Activated CD8-positive, alpha-beta memory T cell treated with anti-CD3 and anti-CD28 coated beads, Interleukin-2, amount 10 ng/mL, durations not matched to agents 7 days and 5 days (primary cell): ENCODE data around the gene C1orf116. TPM values are rescaled to one million over a fixed set of nuclear protein-coding genes. Genes with fewer than 3 reads are reported as not detected.
A peak's percentile ranks its signal among the peaks of the same experiment; 100 is the strongest.

Experiments
- ATAC-seq: fragments of 150-1000 bp; cut with Tn5 transposase; one replicate; pipeline ENCODE4 v1.10.0; 2021; ENCODE audit warnings: moderate library complexity
- CTCF ChIA-PET: fragments of 350-600 bp; sonication (Branson Sonifier 250); formaldehyde crosslinking; loops from one replicate; lab custom pipeline; 2021; ENCODE audit warnings: antibody characterized with exemption; lab: Charles Lee
- DNase-seq: peaks from one replicate; pipeline ENCODE4 v3.0.0-alpha.2; 2020
- H3K27ac Mint-ChIP-seq: one replicate; pipeline ENCODE4 v1.8.0; 2021; ENCODE audit warnings: mild to moderate bottlenecking, mixed read lengths
- H3K27me3 Mint-ChIP-seq: one replicate; pipeline ENCODE4 v1.8.0; 2021; ENCODE audit warnings: mixed read lengths
- H3K36me3 Mint-ChIP-seq: one replicate; pipeline ENCODE4 v1.8.0; 2021; ENCODE audit warnings: mild to moderate bottlenecking, mixed read lengths
- H3K4me1 Mint-ChIP-seq: one replicate; pipeline ENCODE4 v1.8.0; 2021; ENCODE audit warnings: mixed read lengths
- H3K4me3 Mint-ChIP-seq: one replicate; pipeline ENCODE4 v1.8.0; 2021; ENCODE audit warnings: mild to moderate bottlenecking, moderate library complexity, mixed read lengths
- H3K9me3 Mint-ChIP-seq: one replicate; pipeline ENCODE4 v1.8.0; 2022; ENCODE audit warnings: low read depth, mixed read lengths
- total RNA-seq, 2 experiments: library from RNA; stranded (reverse); gene quantifications; one replicate each; pipeline ENCODE4 v1.2.3, GENCODE V29; 2021

Gene C1orf116
- not detected for total RNA-seq

- CTCF ChIA-PET: interaction anchor here (0.9 to 1.9 kb wide), 3 partner anchors 12 to 82 kb away, joined by 3 to 6 read pairs (median 4); no protein-coding TSS in a partner anchor
- no peak within 1 kb of the TSS for H3K4me3 Mint-ChIP-seq
- H3K36me3 Mint-ChIP-seq: no peaks in the 10 kb centered on the region
These were observed at the start of gene C1orf116 for GRCh38 chr1:207032528-207033017. TSS of gene C1orf116 (minus strand) at chr1:207032756. CDS start at chr1:207027598, 5,158 bp downstream.

GRCh38 chr1:207081806-207082205, 49.2 kb upstream of the C1orf116 start:
- no peak for DNase-seq
- H3K27ac Mint-ChIP-seq: no peak overlapping the region
- no peaks in the 10 kb centered on the region for H3K36me3 Mint-ChIP-seq
- ATAC-seq: no peak
- CTCF ChIA-PET: interaction anchor here (1.4 to 5.8 kb wide), 3 partner anchors 13 to 324 kb away, joined by 3 to 47 read pairs (median 3); partner anchors contain the start of gene CD55
- no peaks in the 10 kb centered on the region for H3K9me3 Mint-ChIP-seq
- peaks cover 33% of the 10 kb centered on the region for H3K27me3 Mint-ChIP-seq
- H3K4me1 Mint-ChIP-seq: peaks cover 16% of the 10 kb centered on the region
- no peak overlapping the region for H3K4me3 Mint-ChIP-seq

More at GRCh38 chr1:207032528-207033017, at the start of gene C1orf116:
- no peaks in the 10 kb centered on the region for H3K4me1 Mint-ChIP-seq
- H3K27ac Mint-ChIP-seq: no peak within 1 kb of the TSS
- no peaks in the 10 kb centered on the region for H3K9me3 Mint-ChIP-seq
- peaks cover 73% of the 10 kb centered on the region for H3K27me3 Mint-ChIP-seq
- ATAC-seq (no peak), DNase-seq (no peak)

GRCh38 chr1:207081088-207081487, 48.5 kb upstream of the C1orf116 start:
- no peak for DNase-seq
- no peaks in the 10 kb centered on the region for H3K9me3 Mint-ChIP-seq
- H3K4me3 Mint-ChIP-seq: no peak overlapping the region
- H3K27me3 Mint-ChIP-seq: peaks cover 36% of the 10 kb centered on the region
- peaks cover 16% of the 10 kb centered on the region for H3K4me1 Mint-ChIP-seq
- ATAC-seq: no peak
- H3K36me3 Mint-ChIP-seq: no peaks in the 10 kb centered on the region
- no peak overlapping the region for H3K27ac Mint-ChIP-seq
- CTCF ChIA-PET: interaction anchor here (0.9 to 5.8 kb wide), 9 partner anchors 9 to 418 kb away, joined by 3 to 47 read pairs (median 6); partner anchors contain the start of gene PFKFB2

DNA sequence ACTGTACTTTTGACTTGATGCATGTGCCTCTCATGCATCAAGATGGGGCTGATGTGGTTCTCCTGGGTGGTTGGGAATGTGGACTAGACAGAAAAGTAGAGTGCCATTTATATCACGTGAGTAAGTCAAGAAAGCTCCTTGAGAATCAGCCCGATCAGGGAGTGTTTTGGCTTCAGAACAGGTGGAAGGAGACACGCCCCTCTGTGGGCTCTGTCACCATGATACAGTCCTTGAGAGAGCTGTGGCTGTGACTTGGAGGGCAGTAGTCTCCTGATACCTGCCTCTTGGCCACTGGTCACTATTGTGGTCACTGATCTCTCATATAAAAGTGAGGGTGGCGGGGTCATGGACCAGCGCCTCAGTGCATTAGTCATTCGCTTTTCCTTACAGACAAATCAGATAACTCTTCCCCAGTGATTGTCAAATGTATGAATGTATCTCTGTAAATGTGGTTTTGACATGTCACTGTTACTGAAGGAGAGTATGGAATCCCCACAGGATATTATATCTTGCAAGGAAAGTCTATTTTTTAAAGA, 47.2 kb upstream of the C1orf116 start:
- no peak for DNase-seq
- H3K36me3 Mint-ChIP-seq: peaks cover 1% of the 10 kb centered on the region
- CTCF ChIA-PET: interaction anchor here (1.0 to 3.4 kb wide), 11 partner anchors 9 to 420 kb away, joined by 3 to 27 read pairs (median 6); partner anchors contain the start of gene PFKFB2
- ATAC-seq: no peak
- H3K27me3 Mint-ChIP-seq: peaks cover 35% of the 10 kb centered on the region
- peaks cover 10% of the 10 kb centered on the region for H3K4me1 Mint-ChIP-seq
- H3K4me3 Mint-ChIP-seq: no peak overlapping the region
- H3K27ac Mint-ChIP-seq: no peak overlapping the region
- no peaks in the 10 kb centered on the region for H3K9me3 Mint-ChIP-seq

- no peak for ATAC-seq
- CTCF ChIA-PET: interaction anchor here (0.6 to 3.4 kb wide), 12 partner anchors 10 to 337 kb away, joined by 3 to 27 read pairs (median 4); partner anchors contain the start of gene PFKFB2
- no peaks in the 10 kb centered on the region for H3K9me3 Mint-ChIP-seq
These were observed 46.1 kb upstream of the C1orf116 start for GRCh38 chr1:207078578-207079132.

DNA sequence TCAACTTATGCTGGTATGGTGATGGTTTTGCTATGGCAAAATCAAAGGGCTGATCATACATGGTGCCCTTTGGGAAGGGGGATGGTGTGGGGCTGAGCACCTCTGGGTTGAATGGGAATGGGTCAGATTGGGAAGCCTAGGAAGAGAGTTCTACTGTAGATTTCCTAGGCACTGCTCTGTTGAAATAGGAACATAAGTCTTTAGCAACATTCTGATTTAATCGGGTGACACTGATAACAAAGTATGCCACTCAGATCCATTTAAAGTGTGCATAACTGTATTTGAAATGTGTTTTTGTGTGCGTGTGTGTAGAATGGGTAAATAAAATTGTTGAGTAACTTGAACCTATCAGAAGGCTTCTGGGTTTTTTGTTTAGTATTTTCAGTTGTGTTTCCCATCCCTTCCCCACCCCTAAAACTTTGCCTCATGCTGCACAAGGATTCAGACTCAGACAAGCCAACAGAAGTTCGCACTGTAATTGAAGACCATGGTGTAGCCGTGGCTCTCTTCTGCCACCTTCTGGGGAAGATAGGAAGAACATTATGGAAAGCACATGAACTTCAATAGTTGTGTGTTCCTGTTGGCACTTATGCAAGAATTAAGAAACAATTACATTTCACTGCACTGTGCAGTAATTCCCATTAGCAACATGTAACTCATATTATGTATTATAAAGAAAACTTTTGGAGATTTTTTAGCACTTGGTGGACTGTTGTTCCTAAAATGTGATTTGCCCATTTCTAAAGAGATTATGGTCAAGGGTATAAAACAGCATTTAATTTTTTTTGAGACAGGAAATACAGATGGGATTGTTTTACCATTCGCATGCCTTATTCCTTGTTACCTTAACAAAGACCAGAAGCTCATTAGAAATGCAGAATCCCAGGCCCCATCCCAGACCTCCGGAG, 45.2 kb upstream of the C1orf116 start:
- CTCF ChIA-PET: interaction anchor here (0.6 to 3.4 kb wide), 13 partner anchors 9 to 338 kb away, joined by 3 to 27 read pairs (median 4); partner anchors contain the start of gene PFKFB2

More at GRCh38 chr1:207078578-207079132, 46.1 kb upstream of the C1orf116 start:
- H3K4me1 Mint-ChIP-seq: peaks cover 2% of the 10 kb centered on the region
- no peak overlapping the region for H3K4me3 Mint-ChIP-seq
- DNase-seq: no peak
- no peak overlapping the region for H3K27ac Mint-ChIP-seq
- peaks cover 1% of the 10 kb centered on the region for H3K36me3 Mint-ChIP-seq
- H3K27me3 Mint-ChIP-seq: peaks cover 32% of the 10 kb centered on the region

GRCh38 chr1:207077012-207077411, 44.5 kb upstream of the C1orf116 start:
- peaks cover 1% of the 10 kb centered on the region for H3K36me3 Mint-ChIP-seq
- H3K4me3 Mint-ChIP-seq: no peak overlapping the region
- no peaks in the 10 kb centered on the region for H3K9me3 Mint-ChIP-seq
- H3K4me1 Mint-ChIP-seq: peaks cover 3% of the 10 kb centered on the region
- ATAC-seq (no peak), DNase-seq (no peak)
- CTCF ChIA-PET: interaction anchor here (0.6 to 1.7 kb wide), 5 partner anchors 13 to 94 kb away, joined by 3 to 5 read pairs (median 4); no protein-coding TSS in a partner anchor
- no peak overlapping the region for H3K27ac Mint-ChIP-seq
- H3K27me3 Mint-ChIP-seq: peaks cover 17% of the 10 kb centered on the region

More for the DNA sequence above, 45.2 kb upstream of the C1orf116 start:
- Mint-ChIP-seq H3K27me3 (peaks cover 24% of the 10 kb centered on the region), H3K27ac (no peak overlapping the region), H3K4me1 (peaks cover 2% of the 10 kb centered on the region), H3K9me3 (no peaks in the 10 kb centered on the region), H3K36me3 (peaks cover 1% of the 10 kb centered on the region), H3K4me3 (no peak overlapping the region)
- DNase-seq: peak; percentile 76
- ATAC-seq: peak; percentile 87

DNA sequence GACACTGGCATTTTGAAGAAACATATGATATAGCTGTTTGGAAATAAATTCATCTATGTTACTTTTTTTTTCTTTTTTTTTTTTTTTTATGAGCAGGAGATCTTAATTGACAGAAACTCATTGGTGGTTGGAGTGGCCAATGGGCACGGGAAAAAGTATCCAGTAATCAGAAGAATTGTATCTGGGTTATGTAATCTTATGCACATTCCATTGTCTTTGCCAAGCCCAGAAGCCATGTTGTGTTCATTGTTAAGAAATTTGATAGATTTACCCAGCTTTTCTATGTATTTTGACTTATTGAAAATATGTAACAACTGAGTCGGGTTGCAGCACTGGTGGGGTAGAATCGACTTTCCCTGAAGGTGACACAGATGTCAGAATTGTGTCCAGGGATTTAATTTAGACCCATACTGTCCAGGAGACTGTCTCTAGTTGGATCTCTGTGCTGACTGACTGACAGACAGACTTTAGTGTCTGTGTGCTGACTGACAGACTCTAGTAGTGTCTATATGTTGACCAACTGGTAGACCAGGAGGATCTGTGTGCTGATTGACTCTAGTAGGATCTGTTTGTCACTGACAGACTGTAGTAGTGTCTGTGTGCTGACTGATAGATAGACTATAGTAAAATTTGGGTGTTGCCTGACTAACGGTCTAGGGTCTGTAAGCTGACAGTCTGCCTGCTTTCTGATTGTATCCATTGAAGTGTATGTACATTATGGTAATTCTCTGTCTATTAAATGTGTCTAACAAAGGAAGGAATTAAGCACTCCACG, 43.8 kb upstream of the C1orf116 start:
- CTCF ChIA-PET: interaction anchor here (0.9 to 1.7 kb wide), 12 partner anchors 8 to 331 kb away, joined by 3 to 10 read pairs (median 4); partner anchors contain the start of gene PFKFB2
- Mint-ChIP-seq H3K27me3 (peaks cover 12% of the 10 kb centered on the region), H3K4me1 (peaks cover 6% of the 10 kb centered on the region)

DNA sequence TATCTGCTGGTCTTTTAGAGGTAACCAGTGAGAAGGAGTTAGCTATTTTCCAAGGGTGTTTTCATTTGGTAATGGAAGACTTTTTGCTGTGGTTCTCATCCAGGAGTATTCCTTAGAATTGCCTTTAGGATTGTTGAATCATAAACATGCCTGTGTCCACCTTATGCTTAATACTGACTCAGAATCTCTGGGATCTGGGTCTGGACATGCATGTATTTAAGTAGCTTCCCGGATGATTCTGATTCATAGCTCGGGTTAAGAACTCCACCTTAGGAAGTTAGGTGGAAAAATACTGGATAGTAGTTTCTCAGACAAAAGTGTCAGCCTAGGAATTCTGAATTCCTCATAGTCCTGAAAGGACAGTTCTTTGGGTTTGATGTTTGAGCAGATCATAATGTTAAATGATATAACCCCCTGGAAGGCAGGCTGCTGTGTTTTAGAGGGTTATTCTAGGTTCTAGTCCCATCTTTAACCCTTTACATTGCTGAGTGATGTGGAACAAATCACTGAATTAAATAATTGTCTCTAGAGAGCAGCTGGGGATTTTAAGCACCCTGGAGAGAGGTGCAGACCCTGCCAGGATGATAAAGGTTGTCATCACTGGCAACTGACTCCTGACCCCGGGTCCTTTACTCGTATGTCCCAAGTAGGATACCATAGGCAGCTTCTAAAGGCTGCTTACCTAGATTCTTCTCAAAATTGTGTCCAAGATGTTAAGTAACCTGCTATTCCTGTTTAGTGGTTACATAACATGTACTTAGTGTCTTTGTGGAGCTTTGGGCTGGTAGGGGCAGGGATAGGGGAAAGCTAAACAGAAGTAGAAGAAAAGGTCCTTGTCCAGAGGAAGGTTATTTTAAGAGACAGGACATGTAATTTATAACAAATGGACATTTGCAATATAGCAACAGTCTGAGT, 41.6 kb upstream of the C1orf116 start:
- no peak for DNase-seq
- H3K4me1 Mint-ChIP-seq: peaks cover 27% of the 10 kb centered on the region

More for the DNA sequence above, 43.8 kb upstream of the C1orf116 start:
- no peaks in the 10 kb centered on the region for H3K9me3 Mint-ChIP-seq
- no peak for DNase-seq
- ATAC-seq: no peak
- no peak overlapping the region for H3K27ac Mint-ChIP-seq
- H3K36me3 Mint-ChIP-seq: peaks cover 1% of the 10 kb centered on the region
- no peak overlapping the region for H3K4me3 Mint-ChIP-seq

GRCh38 chr1:207072233-207072632, 39.7 kb upstream of the C1orf116 start:
- no peak overlapping the region for H3K4me3 Mint-ChIP-seq
- H3K9me3 Mint-ChIP-seq: no peaks in the 10 kb centered on the region
- CTCF ChIA-PET: interaction anchor here (1.1 to 2.5 kb wide), 5 partner anchors 12 to 333 kb away, joined by 3 to 10 read pairs (median 8); partner anchors contain the start of gene PFKFB2
- DNase-seq: no peak
- ATAC-seq: no peak
- peaks cover 8% of the 10 kb centered on the region for H3K27me3 Mint-ChIP-seq
- peaks cover 28% of the 10 kb centered on the region for H3K4me1 Mint-ChIP-seq
- H3K36me3 Mint-ChIP-seq: peaks cover 4% of the 10 kb centered on the region
- no peak overlapping the region for H3K27ac Mint-ChIP-seq

More for the DNA sequence above, 41.6 kb upstream of the C1orf116 start:
- Mint-ChIP-seq H3K27ac (no peak overlapping the region), H3K9me3 (no peaks in the 10 kb centered on the region), H3K36me3 (peaks cover 3% of the 10 kb centered on the region), H3K4me3 (no peak overlapping the region), H3K27me3 (peaks cover 8% of the 10 kb centered on the region)
- CTCF ChIA-PET: interaction anchor here (1.2 to 1.7 kb wide), 4 partner anchors 10 to 27 kb away, joined by 3 to 4 read pairs (median 4); partner anchors contain the start of gene PFKFB2
- ATAC-seq: no peak

GRCh38 chr1:207071426-207071825, 38.9 kb upstream of the C1orf116 start:
- CTCF ChIA-PET: interaction anchor here (0.8 to 2.5 kb wide), 10 partner anchors 9 to 430 kb away, joined by 3 to 10 read pairs (median 6); partner anchors contain the start of genes CD55 and PFKFB2
- H3K4me1 Mint-ChIP-seq: peaks cover 28% of the 10 kb centered on the region
- H3K36me3 Mint-ChIP-seq: peaks cover 4% of the 10 kb centered on the region
- DNase-seq (no peak), ATAC-seq (no peak)
- H3K27ac Mint-ChIP-seq: no peak overlapping the region
- no peak overlapping the region for H3K4me3 Mint-ChIP-seq
- no peaks in the 10 kb centered on the region for H3K9me3 Mint-ChIP-seq
- peaks cover 5% of the 10 kb centered on the region for H3K27me3 Mint-ChIP-seq
